T-helper 17 cell (primary cell): ENCODE results near the gene EMILIN3. TPM values are rescaled to one million over a fixed set of nuclear protein-coding genes. Genes with fewer than 3 reads are reported as not detected.

Experiments
- total RNA-seq, 4 donors: library from RNA in 2 of 4; stranded (reverse) in 2 of 4; gene quantifications; one replicate each; pipeline ENCODE4 v1.2.3 and lab custom pipeline; 2022 to 2026

The EMILIN3 gene
- total RNA-seq, 2 donors from 2014 or later = not detected

Other genes with a start within 250 kb of the EMILIN3 start
- gene PLCG1, start 229.3 kb downstream of the EMILIN3 start, total RNA-seq = 100 to 1,000 TPM; 420 to 428 TPM
- gene ZHX3, start 49.1 kb downstream of the EMILIN3 start, total RNA-seq = 1 to 10 TPM; 4.1 to 4.9 TPM
- gene LPIN3, start 26.0 kb downstream of the EMILIN3 start, total RNA-seq = under 1 TPM; 0.16 to 0.67 TPM